Hepatocyte (in vitro differentiated cells): ENCODE results near the gene CYP17A1. TPM values are rescaled to one million over a fixed set of nuclear protein-coding genes. Genes with fewer than 3 reads are reported as not detected.
A peak's percentile ranks its signal among the peaks of the same experiment; 100 is the strongest.

Experiments
- DNase-seq: peaks from one replicate; pipeline ENCODE4 v3.0.0-alpha.2; 2016; ENCODE audit warnings: low spot score
- H2AFZ ChIP-seq: fragments of 200-600 bp; sonication (generic); 2 replicates; pipeline ENCODE4 v1.6.0; 2016; ENCODE audit warnings: antibody characterized with exemption, mild to moderate bottlenecking
- H3K27ac ChIP-seq: fragments of 200-600 bp; sonication (generic); 2 replicates; pipeline ENCODE4 v1.5.1; 2016; ENCODE audit warnings: mild to moderate bottlenecking
- H3K27me3 ChIP-seq: fragments of 200-600 bp; sonication (generic); 2 replicates; pipeline ENCODE4 v1.6.1; 2016
- H3K36me3 ChIP-seq: fragments of 200-600 bp; sonication (generic); replicated peaks from 2 replicates; pipeline ENCODE4 v1.5.1; 2016; ENCODE audit warnings: low read depth; ENCODE audit not compliant: insufficient read depth
- H3K4me1 ChIP-seq: fragments of 200-600 bp; sonication (generic); 2 replicates; pipeline ENCODE4 v1.5.1; 2016; ENCODE audit warnings: mild to moderate bottlenecking, moderate library complexity; ENCODE audit not compliant: insufficient read depth
- H3K4me2 ChIP-seq: fragments of 200-600 bp; sonication (generic); 2 replicates; pipeline ENCODE4 v1.6.0; 2016
- H3K4me3 ChIP-seq: fragments of 200-600 bp; sonication (generic); 2 replicates; pipeline ENCODE4 v1.5.1; 2016; ENCODE audit warnings: mild to moderate bottlenecking
- H3K79me2 ChIP-seq: fragments of 200-600 bp; sonication (generic); 2 replicates; pipeline ENCODE4 v1.6.0; 2017; ENCODE audit warnings: mild to moderate bottlenecking
- H3K9me2 ChIP-seq: fragments of 200-600 bp; sonication (generic); replicated peaks from 2 replicates; pipeline ENCODE4 v1.6.0; 2017; ENCODE audit warnings: mild to moderate bottlenecking; ENCODE audit not compliant: insufficient read depth
- H3K9me3 ChIP-seq: fragments of 200-600 bp; sonication (generic); 2 replicates; pipeline ENCODE4 v1.5.1; 2016; ENCODE audit warnings: low read depth, mild to moderate bottlenecking
- H4K20me1 ChIP-seq: fragments of 200-600 bp; sonication (generic); 2 replicates; pipeline ENCODE4 v1.6.0; 2016; ENCODE audit warnings: mild to moderate bottlenecking; ENCODE audit not compliant: insufficient read depth, poor library complexity, severe bottlenecking
- CTCF ChIP-seq: fragments of 200-600 bp; sonication (generic); IDR thresholded peaks from 2 replicates; pipeline ENCODE4 v1.5.1; 2016; ENCODE audit warnings: antibody characterized with exemption, mild to moderate bottlenecking; ENCODE audit not compliant: poor library complexity
- EZH2 ChIP-seq: fragments of 200-600 bp; sonication (generic); IDR thresholded peaks from 2 replicates; pipeline ENCODE4 v1.6.1; 2016; ENCODE audit warnings: antibody characterized with exemption, mild to moderate bottlenecking, borderline replicate concordance
- EZH2phosphoT487 ChIP-seq: fragments of 200-600 bp; sonication (generic); IDR thresholded peaks from one replicate; pipeline ENCODE4 v1.6.1; 2018; ENCODE audit warnings: antibody characterized with exemption, mild to moderate bottlenecking, low read depth, moderate library complexity; ENCODE audit not compliant: unreplicated experiment, severe bottlenecking
- WGBS: methylation state at CpG from one replicate; pipeline ENCODE4 v1.1.6; 2016; ENCODE audit warnings: low lambda C conversion rate; ENCODE audit errors: missing lambda C conversion rate; 5-methylcytosine and 5-hydroxymethylcytosine counted together
- polyA plus RNA-seq: library from polyadenylated mRNA; unstranded; fragments of >200 nt; fragmentation: Nextera tagmentation; extraction: Ambion mirVana; gene quantifications from 2 replicates; pipeline ENCODE4 v1.2.1, GENCODE V29; 2016
- total RNA-seq: library from RNA; depleted of rRNA; stranded (reverse); fragments of >200 nt; gene quantifications from 2 replicates; pipeline ENCODE4 v1.2.3, GENCODE V29; 2014

The CYP17A1 gene
- total and polyA plus RNA-seq, 2 experiments from 2014 or later = not detected

- Histone ChIP-seq H3K79me2 (no peaks in the 10 kb centered on the region), H2AFZ (no peak overlapping the region), H3K4me3 (no peak overlapping the region), H3K27ac (no peak overlapping the region), H3K4me2 (no peak overlapping the region), H3K36me3 (no peaks in the 10 kb centered on the region), H3K4me1 (peaks cover 10% of the 10 kb centered on the region), H3K27me3 (no peaks in the 10 kb centered on the region), H3K9me2 (no peaks in the 10 kb centered on the region), H3K9me3 (no peaks in the 10 kb centered on the region), H4K20me1 (no peaks in the 10 kb centered on the region)
- TF ChIP-seq EZH2 (no peak), CTCF (no peak), EZH2phosphoT487 (no peak)
- DNase-seq = no peak
- WGBS = 90% methylated on average over 4 of the region's 4 CpGs
Observed at GRCh38 chr10:102872163-102872562, 35.0 kb upstream of the CYP17A1 start.

GRCh38 chr10:102870221-102870620, 33.0 kb upstream of the CYP17A1 start:
- H3K4me3 ChIP-seq = peak overlapping the region; percentile 44
- H3K27ac ChIP-seq = no peak overlapping the region
- no peaks in the 10 kb centered on the region for H3K9me3 ChIP-seq
- H3K4me1 ChIP-seq = peaks cover 10% of the 10 kb centered on the region
- peak overlapping the region; percentile 66 for H2AFZ ChIP-seq
- no peak for DNase-seq
- H4K20me1 ChIP-seq = no peaks in the 10 kb centered on the region
- peak overlapping the region; percentile 94 for H3K4me2 ChIP-seq
- 87% methylated on average over 10 of the region's 10 CpGs for WGBS
- no peaks in the 10 kb centered on the region for H3K9me2 ChIP-seq
- H3K36me3 ChIP-seq = no peaks in the 10 kb centered on the region
- no peak for TF ChIP-seq CTCF
- TF ChIP-seq EZH2phosphoT487 = no peak
- TF ChIP-seq EZH2 = no peak
- no peaks in the 10 kb centered on the region for H3K27me3 ChIP-seq
- H3K79me2 ChIP-seq = no peaks in the 10 kb centered on the region

- TF ChIP-seq EZH2 = no peak
- TF ChIP-seq CTCF = no peak
- no peak for TF ChIP-seq EZH2phosphoT487
- Histone ChIP-seq H4K20me1 (no peaks in the 10 kb centered on the region), H3K4me3 (peak within 1 kb of the TSS; percentile 44), H3K27ac (peak within 1 kb of the TSS; percentile 82), H3K27me3 (no peaks in the 10 kb centered on the region), H2AFZ (peak within 1 kb of the TSS; percentile 66), H3K9me3 (no peaks in the 10 kb centered on the region), H3K36me3 (no peaks in the 10 kb centered on the region), H3K4me2 (peak within 1 kb of the TSS; percentile 94), H3K4me1 (peaks cover 10% of the 10 kb centered on the region), H3K9me2 (no peaks in the 10 kb centered on the region), H3K79me2 (no peaks in the 10 kb centered on the region)
- 4% methylated on average over 40 of the region's 63 CpGs for WGBS
- peak; percentile 79 for DNase-seq
Observed at GRCh38 chr10:102869258-102870198, 32.3 kb upstream of the CYP17A1 start, which contains the start of gene AS3MT. AS3MT (plus strand) TSS chr10:102869470; CDS start chr10:102869593, 123 bp downstream.
